Glutamatergic neuron (in vitro differentiated cells): ENCODE data around the gene LIN54. TPM values are rescaled to one million over a fixed set of nuclear protein-coding genes. Genes with fewer than 3 reads are reported as not detected.
A peak's percentile ranks its signal among the peaks of the same experiment; 100 is the strongest.

Experiments used
- DNase-seq: peaks from one replicate; pipeline ENCODE4 v3.0.0; 2022
- H3K27ac Mint-ChIP-seq: one replicate; pipeline ENCODE4 v1.8.0; 2020; ENCODE audit warnings: mild to moderate bottlenecking, mixed read lengths, inconsistent platforms; ENCODE audit not compliant: unreplicated experiment
- H3K27me3 Mint-ChIP-seq: one replicate; pipeline ENCODE4 v1.8.0; 2020; ENCODE audit warnings: mild to moderate bottlenecking, moderate library complexity, mixed read lengths, inconsistent platforms; ENCODE audit not compliant: unreplicated experiment
- H3K36me3 Mint-ChIP-seq: one replicate; pipeline ENCODE4 v1.8.0; 2020; ENCODE audit warnings: mild to moderate bottlenecking, mixed read lengths, inconsistent platforms; ENCODE audit not compliant: unreplicated experiment
- H3K4me1 Mint-ChIP-seq: one replicate; pipeline ENCODE4 v1.8.0; 2020; ENCODE audit warnings: mild to moderate bottlenecking, low read depth, mixed read lengths, inconsistent platforms; ENCODE audit not compliant: unreplicated experiment
- H3K4me3 Mint-ChIP-seq: one replicate; pipeline ENCODE4 v1.8.0; 2020; ENCODE audit warnings: mild to moderate bottlenecking, mixed read lengths, inconsistent platforms; ENCODE audit not compliant: unreplicated experiment
- H3K9me3 Mint-ChIP-seq: one replicate; pipeline ENCODE4 v1.8.0; 2020; ENCODE audit warnings: mild to moderate bottlenecking, moderate library complexity, mixed read lengths, inconsistent platforms; ENCODE audit not compliant: unreplicated experiment
- CTCF ChIP-seq: fragments of 200-600 bp; sonication (generic); IDR thresholded peaks from one replicate; pipeline ENCODE4 v1.5.0; 2021; ENCODE audit not compliant: partially characterized antibody, unreplicated experiment
- total RNA-seq: library from RNA; stranded (reverse); fragmentation: NEBNext Ultra II Directional; extraction: Animal tissue kit (Norgen Biotek cat#: 25700); gene quantifications from one replicate; pipeline ENCODE4 v1.2.1, GENCODE V29; 2021; ENCODE audit not compliant: unreplicated experiment

Gene LIN54
- total RNA-seq, 1 donor from 2014 or later, result 10.9 TPM

- Mint-ChIP-seq H3K4me3 (peak overlapping the region; percentile 93), H3K36me3 (no peaks in the 10 kb centered on the region), H3K27ac (peak overlapping the region; percentile 65), H3K9me3 (peaks cover 6% of the 10 kb centered on the region), H3K27me3 (peaks cover 8% of the 10 kb centered on the region), H3K4me1 (peaks cover 11% of the 10 kb centered on the region)
- DNase-seq, result no peak
- TF ChIP-seq CTCF, result no peak
Measured at GRCh38 chr4:82890528-82890900, 120.1 kb downstream of the LIN54 start.

- Mint-ChIP-seq H3K4me1 (peaks cover 11% of the 10 kb centered on the region), H3K4me3 (peak overlapping the region; percentile 93), H3K27me3 (peaks cover 6% of the 10 kb centered on the region), H3K36me3 (no peaks in the 10 kb centered on the region), H3K27ac (peak overlapping the region; percentile 75), H3K9me3 (peaks cover 6% of the 10 kb centered on the region)
- no peak for TF ChIP-seq CTCF
- DNase-seq, result no peak
Measured at GRCh38 chr4:82889287-82889686, 121.3 kb downstream of the LIN54 start.

- Mint-ChIP-seq H3K27me3 (peaks cover 3% of the 10 kb centered on the region), H3K4me3 (no peak overlapping the region), H3K9me3 (peaks cover 2% of the 10 kb centered on the region), H3K27ac (no peak overlapping the region), H3K4me1 (peaks cover 5% of the 10 kb centered on the region), H3K36me3 (no peaks in the 10 kb centered on the region)
- no peak for TF ChIP-seq CTCF
- no peak for DNase-seq
Measured at GRCh38 chr4:82886147-82886942, 124.3 kb downstream of the LIN54 start.

- Mint-ChIP-seq H3K36me3 (no peaks in the 10 kb centered on the region), H3K4me3 (no peak overlapping the region), H3K27me3 (peaks cover 2% of the 10 kb centered on the region), H3K4me1 (peaks cover 5% of the 10 kb centered on the region), H3K27ac (no peak overlapping the region), H3K9me3 (peaks cover 2% of the 10 kb centered on the region)
- DNase-seq, result no peak
- no peak for TF ChIP-seq CTCF
Measured at GRCh38 chr4:82885410-82885809, 125.2 kb downstream of the LIN54 start.

Other genes starting within 250 kb of the LIN54 start
- 31.9 TPM for gene SCD5, start 212.0 kb downstream of the LIN54 start, total RNA-seq
- 201 TPM for gene SEC31A, start 119.7 kb downstream of the LIN54 start, total RNA-seq
- 8.7 TPM for gene THAP9, start 110.1 kb downstream of the LIN54 start, total RNA-seq
- gene COPS4, start 24.4 kb upstream of the LIN54 start, total RNA-seq, result 35.2 TPM
- 1.0 TPM for gene PLAC8, start 103.9 kb upstream of the LIN54 start, total RNA-seq